Measurements from ENCODE around the gene PRRX2. TPM values are rescaled to one million over a fixed set of nuclear protein-coding genes. Genes with fewer than 3 reads are reported as not detected.

The PRRX2 gene
- total RNA-seq, 1 experiment from 2014 or later: not detected

- Mint-ChIP-seq H3K27ac (ENCODE audit: unreplicated experiment) (no peak overlapping the region), H3K9me3 (ENCODE audit: low read depth, unreplicated experiment) (no peaks in the 10 kb centered on the region), H3K36me3 (ENCODE audit: insufficient read depth, unreplicated experiment) (no peaks in the 10 kb centered on the region), H3K4me3 (ENCODE audit: low read depth, unreplicated experiment) (no peak overlapping the region), H3K4me1 (ENCODE audit: low read depth, unreplicated experiment) (no peaks in the 10 kb centered on the region), H3K27me3 (ENCODE audit: unreplicated experiment) (peaks cover 47% of the 10 kb centered on the region)
- BruUV-seq (replicated peaks): no TSS peak
- intact Hi-C loops (cut with micrococcal nuclease; ENCODE audit: unreplicated experiment): no loop called here
- DNase-seq: no peak
- CTCF ChIA-PET: no interaction called here
- TF ChIP-seq CTCF (IDR thresholded peaks at IDR 0.05; ENCODE audit: unreplicated experiment): no peak
Measured at GRCh38 chr9:129672702-129673101, 7.3 kb downstream of the PRRX2 start.

GRCh38 chr9:129673602-129674001, 8.2 kb downstream of the PRRX2 start:
- Mint-ChIP-seq H3K27me3 (ENCODE audit: unreplicated experiment) (peaks cover 53% of the 10 kb centered on the region), H3K36me3 (ENCODE audit: insufficient read depth, unreplicated experiment) (no peaks in the 10 kb centered on the region), H3K4me3 (ENCODE audit: low read depth, unreplicated experiment) (no peak overlapping the region), H3K4me1 (ENCODE audit: low read depth, unreplicated experiment) (no peaks in the 10 kb centered on the region), H3K27ac (ENCODE audit: unreplicated experiment) (no peak overlapping the region), H3K9me3 (ENCODE audit: low read depth, unreplicated experiment) (no peaks in the 10 kb centered on the region)
- TF ChIP-seq CTCF (IDR thresholded peaks at IDR 0.05; ENCODE audit: unreplicated experiment): no peak
- intact Hi-C loops (cut with micrococcal nuclease; ENCODE audit: unreplicated experiment): no loop called here
- CTCF ChIA-PET: no interaction called here
- BruUV-seq (replicated peaks): no TSS peak
- DNase-seq: no peak

GRCh38 chr9:129674229-129674628, 8.8 kb downstream of the PRRX2 start:
- Mint-ChIP-seq H3K27ac (ENCODE audit: unreplicated experiment) (no peak overlapping the region), H3K4me3 (ENCODE audit: low read depth, unreplicated experiment) (no peak overlapping the region), H3K9me3 (ENCODE audit: low read depth, unreplicated experiment) (no peaks in the 10 kb centered on the region), H3K27me3 (ENCODE audit: unreplicated experiment) (peaks cover 57% of the 10 kb centered on the region), H3K4me1 (ENCODE audit: low read depth, unreplicated experiment) (no peaks in the 10 kb centered on the region), H3K36me3 (ENCODE audit: insufficient read depth, unreplicated experiment) (no peaks in the 10 kb centered on the region)
- no peak for DNase-seq
- no TSS peak for BruUV-seq (replicated peaks)
- no peak for TF ChIP-seq CTCF (IDR thresholded peaks at IDR 0.05; ENCODE audit: unreplicated experiment)
- intact Hi-C loops (cut with micrococcal nuclease; ENCODE audit: unreplicated experiment): no loop called here
- CTCF ChIA-PET: no interaction called here

- H3K36me3 Mint-ChIP-seq (ENCODE audit: insufficient read depth, unreplicated experiment): no peaks in the 10 kb centered on the region
- no peak for DNase-seq
- TF ChIP-seq CTCF (IDR thresholded peaks at IDR 0.05; ENCODE audit: unreplicated experiment): no peak
- CTCF ChIA-PET: no interaction called here
- H3K4me1 Mint-ChIP-seq (ENCODE audit: low read depth, unreplicated experiment): no peaks in the 10 kb centered on the region
- no peaks in the 10 kb centered on the region for H3K9me3 Mint-ChIP-seq (ENCODE audit: low read depth, unreplicated experiment)
- intact Hi-C loops (cut with micrococcal nuclease; ENCODE audit: unreplicated experiment): no loop called here
- H3K27ac Mint-ChIP-seq (ENCODE audit: unreplicated experiment): no peak overlapping the region
- H3K27me3 Mint-ChIP-seq (ENCODE audit: unreplicated experiment): peaks cover 57% of the 10 kb centered on the region
- BruUV-seq (replicated peaks): no TSS peak
- H3K4me3 Mint-ChIP-seq (ENCODE audit: low read depth, unreplicated experiment): no peak overlapping the region
Measured at GRCh38 chr9:129675620-129676019, 10.2 kb downstream of the PRRX2 start.

- H3K9me3 Mint-ChIP-seq (ENCODE audit: low read depth, unreplicated experiment): no peaks in the 10 kb centered on the region
- H3K4me3 Mint-ChIP-seq (ENCODE audit: low read depth, unreplicated experiment): no peak overlapping the region
- DNase-seq: no peak
- H3K27me3 Mint-ChIP-seq (ENCODE audit: unreplicated experiment): peaks cover 57% of the 10 kb centered on the region
- TF ChIP-seq CTCF (IDR thresholded peaks at IDR 0.05; ENCODE audit: unreplicated experiment): no peak
- intact Hi-C loops (cut with micrococcal nuclease; ENCODE audit: unreplicated experiment): no loop called here
- H3K36me3 Mint-ChIP-seq (ENCODE audit: insufficient read depth, unreplicated experiment): no peaks in the 10 kb centered on the region
- H3K27ac Mint-ChIP-seq (ENCODE audit: unreplicated experiment): no peak overlapping the region
- BruUV-seq (replicated peaks): no TSS peak
- CTCF ChIA-PET: no interaction called here
- no peaks in the 10 kb centered on the region for H3K4me1 Mint-ChIP-seq (ENCODE audit: low read depth, unreplicated experiment)
Measured at GRCh38 chr9:129676287-129676686, 10.8 kb downstream of the PRRX2 start.
